Spleen (tissue), 11 donors: ENCODE measurements around the gene GJE1. TPM values are rescaled to one million over a fixed set of nuclear protein-coding genes. Genes with fewer than 3 reads are reported as not detected.
"Not testable (repeated sequence)": the region's sequence is repeated elsewhere in the genome, so short reads cannot be mapped to it uniquely, and the experiment has no call there.

Source experiments
- DNase-seq: peaks from one replicate; pipeline ENCODE4 v3.0.0-alpha.2; 2020
- H3K27ac ChIP-seq, 8 donors: fragments of 200-600 bp; sonication (generic) in 7 of 8; 1 replicate in 4 of 8; 2 replicates in 4 of 8; pipeline versions ENCODE4 v1.5.0 to v1.8.0; 2016 to 2021; ENCODE audit warnings: inconsistent platforms in 4 of 8, mild to moderate bottlenecking in 4 of 8, moderate library complexity in 1 of 8
- H3K27me3 ChIP-seq, 7 donors: fragments of 200-600 bp; sonication (generic) in 6 of 7; replicated peaks in 1 of 7; 1 replicate in 4 of 7; 2 replicates in 3 of 7; pipeline versions ENCODE4 v1.5.0 to v1.8.0; 2016 to 2021; ENCODE audit warnings: inconsistent platforms in 3 of 7, mild to moderate bottlenecking in 1 of 7
- H3K36me3 ChIP-seq, 6 donors: fragments of 200-600 bp; sonication (generic) in 5 of 6; 1 replicate in 4 of 6; 2 replicates in 2 of 6; pipeline versions ENCODE4 v1.5.0 to v1.8.0; 2016 to 2021; ENCODE audit warnings: inconsistent platforms in 2 of 6
- H3K4me1 ChIP-seq, 6 donors: fragments of 200-600 bp; sonication (generic) in 5 of 6; 1 replicate in 3 of 6; 2 replicates in 3 of 6; pipeline versions ENCODE4 v1.5.0 to v1.8.0; 2016 to 2021; ENCODE audit warnings: inconsistent platforms in 3 of 6
- H3K4me3 ChIP-seq, 8 donors: fragments of 200-600 bp; sonication (generic) in 7 of 8; 1 replicate in 4 of 8; 2 replicates in 4 of 8; pipeline versions ENCODE4 v1.5.0 to v1.8.0; 2016 to 2021; ENCODE audit warnings: inconsistent platforms in 4 of 8, mild to moderate bottlenecking in 4 of 8, moderate library complexity in 2 of 8
- H3K9me3 ChIP-seq, 8 donors: fragments of 200-600 bp; sonication (generic) in 7 of 8; 1 replicate in 4 of 8; 2 replicates in 4 of 8; pipeline versions ENCODE4 v1.5.0 to v1.8.0; 2016 to 2021; ENCODE audit warnings: inconsistent platforms in 4 of 8
- CTCF ChIP-seq, 11 experiments: fragments of 200-600 bp in 7 of 11; fragments of 450-650 bp in 4 of 11; sonication (generic) in 4 of 11; IDR thresholded peaks in 8 of 11; conservative IDR thresholded peaks in 3 of 11; 1 replicate in 7 of 11; 2 replicates in 4 of 11; pipeline versions ENCODE4 v1.4.0 to v1.8.0; 2016 to 2021; ENCODE audit warnings: antibody characterized with exemption in 11 of 11, inconsistent platforms in 4 of 11, mild to moderate bottlenecking in 1 of 11
- POLR2A ChIP-seq, 3 donors: fragments of 450-650 bp; IDR thresholded peaks; one replicate each; pipeline ENCODE4 v1.5.1; 2017; ENCODE audit warnings: antibody characterized with exemption in 3 of 3, mild to moderate bottlenecking in 1 of 3
- POLR2AphosphoS5 ChIP-seq, 3 donors: sonication (generic); formaldehyde crosslinking; IDR thresholded peaks; one replicate each; pipeline ENCODE4 v1.5.1; 2017; ENCODE audit warnings: antibody characterized with exemption in 3 of 3
- WGBS, 5 donors: extraction: QIAGEN DNeasy Blood & Tissue Kit in 3 of 5; methylation state at CpG; one replicate each; pipeline versions ENCODE4 v1.1.5 to v1.1.7; 2013 to 2018; 5-methylcytosine and 5-hydroxymethylcytosine counted together
- intact Hi-C: fragments of 100-400 bp; cut with DNase I; formaldehyde crosslinking; loops from one replicate; pipeline ENCODE4 v1.15.0; 2023; ENCODE audit warnings: low total_unique reads
- polyA plus RNA-seq, 3 donors: library from polyadenylated mRNA; stranded (reverse); fragments of 200-250 nt; gene quantifications; one replicate each; pipeline ENCODE4 v1.2.1, GENCODE V29; 2013
- total RNA-seq, 7 donors: library from RNA; depleted of rRNA in 3 of 7; stranded (reverse); fragments of >200 nt in 3 of 7; fragmentation: NEBNext Ultra II Directional in 4 of 7; extraction: Animal tissue kit (Norgen Biotek cat#: 25700) in 4 of 7; gene quantifications; one replicate each; pipeline versions ENCODE4 v1.1.0 to v1.2.1, GENCODE V29; 2016 to 2021
- donor health status: healthy with polysubstance abuse.
- donor health status: DM: no; HTN: no; CAD: no; lungs with moderate emphysema.
- donor health status: DM: no; HTN: no; CAD: no.
- donor health status: Bipolar disorder and iron deficiency.
- donor health status: healthy.
- donor health status: DM: no; HTN: no; CAD: no.
- donor health status: DM: yes; HTN: yes; CAD: no.

GJE1 gene
- total and polyA plus RNA-seq, 10 donors = not detected

- Histone ChIP-seq H3K4me3 (no peak overlapping the region), H3K27ac (no peak overlapping the region), H3K27me3 (no peaks in the 10 kb centered on the region), H3K9me3 (no peaks in the 10 kb centered on the region), H3K36me3 (no peaks in the 10 kb centered on the region), H3K4me1 (no peaks in the 10 kb centered on the region)
- 77 to 85% (median 80%) methylated on average over 3 of the region's 3 CpGs for WGBS, 5 donors
- TF ChIP-seq POLR2AphosphoS5 (IDR thresholded peaks at IDR 0.05) = no peak
- no peak for TF ChIP-seq POLR2A (IDR thresholded peaks at IDR 0.05)
- TF ChIP-seq CTCF (IDR thresholded peaks at IDR 0.05 in 8 of 11, conservative IDR thresholded peaks at IDR 0.05 in 3 of 11) = no peak
- intact Hi-C loops = no loop called here
- no peak for DNase-seq
Measured at GRCh38 chr6:142121342-142121741, 11.4 kb upstream of the GJE1 start.

GRCh38 chr6:142130814-142131213 lies 1.9 kb upstream of the GJE1 start:
- Histone ChIP-seq H3K4me1 (no peaks in the 10 kb centered on the region), H3K27ac (no peak overlapping the region), H3K36me3 (no peaks in the 10 kb centered on the region), H3K9me3 (peaks cover 0 to 10% (median 0%) of the 10 kb centered on the region in 8 donors), H3K4me3 (no peak overlapping the region), H3K27me3 (peaks cover 0 to 9% (median 0%) of the 10 kb centered on the region in 7 donors)
- WGBS, 5 donors = 76 to 85% (median 80%) methylated on average over 1 of the region's 1 CpG
- intact Hi-C loops = no loop called here
- DNase-seq = no peak
- TF ChIP-seq POLR2A (IDR thresholded peaks at IDR 0.05) = no peak
- no peak for TF ChIP-seq CTCF (IDR thresholded peaks at IDR 0.05 in 8 of 11, conservative IDR thresholded peaks at IDR 0.05 in 3 of 11)
- no peak for TF ChIP-seq POLR2AphosphoS5 (IDR thresholded peaks at IDR 0.05)

- intact Hi-C loops = no loop called here
Measured at GRCh38 chr6:142138876-142139275, 6.2 kb downstream of the GJE1 start.

GRCh38 chr6:142141531-142141930 lies 8.8 kb downstream of the GJE1 start:
- intact Hi-C loops, H3K27ac ChIP-seq, H3K27me3 ChIP-seq, H3K4me1 ChIP-seq, H3K36me3 ChIP-seq, H3K9me3 ChIP-seq, DNase-seq, H3K4me3 ChIP-seq: not testable (repeated sequence)
- 90 to 95% (median 93%) methylated on average over 13 of the region's 13 CpGs for WGBS, 5 donors

More at GRCh38 chr6:142138876-142139275, 6.2 kb downstream of the GJE1 start:
- Histone ChIP-seq H3K4me1 (no peaks in the 10 kb centered on the region), H3K4me3 (no peak overlapping the region), H3K36me3 (no peaks in the 10 kb centered on the region), H3K9me3 (no peaks in the 10 kb centered on the region), H3K27ac (no peak overlapping the region), H3K27me3 (peaks cover 0 to 10% (median 0%) of the 10 kb centered on the region in 7 donors)
- 42 to 50% (median 46%) methylated on average over 2 of the region's 2 CpGs for WGBS, 5 donors
- TF ChIP-seq POLR2AphosphoS5 (IDR thresholded peaks at IDR 0.05) = no peak
- TF ChIP-seq CTCF (IDR thresholded peaks at IDR 0.05 in 8 of 11, conservative IDR thresholded peaks at IDR 0.05 in 3 of 11) = no peak
- no peak for TF ChIP-seq POLR2A (IDR thresholded peaks at IDR 0.05)
- DNase-seq = no peak
